H1 (cell line): Measurements from ENCODE around the gene MCC. TPM values are rescaled to one million over a fixed set of nuclear protein-coding genes. Genes with fewer than 3 reads are reported as not detected.

Experiments used
- CTCF ChIA-PET: fragments of 300-600 bp; sonication (Branson Sonifier 250); formaldehyde crosslinking; loops from one replicate; lab custom pipeline; 2021; ENCODE audit not compliant: partially characterized antibody; lab: Charles Lee
- POLR2A ChIA-PET: fragments of 300-600 bp; sonication (Branson Sonifier 250); formaldehyde crosslinking; loops from one replicate; lab custom pipeline; 2021; ENCODE audit warnings: inconsistent platforms; ENCODE audit not compliant: partially characterized antibody; lab: Charles Lee
- DNase-seq, 2 experiments: peaks; one replicate each; pipeline versions ENCODE4 v3.0.0 to v3.0.0-alpha.2; 2010 to 2022; ENCODE audit warnings: low spot score in 2 of 2, low read depth in 1 of 2, mixed read lengths in 1 of 2
- FAIRE-seq: peaks from 2 replicates; lab custom pipeline; 2011; peaks lifted over from hg19 to GRCh38; lab: Jason Lieb, UNC
- H2AFZ ChIP-seq: 2 replicates; pipeline ENCODE4 v1.8.1; 2012; ENCODE audit warnings: low read length, inconsistent platforms
- H2AK5ac ChIP-seq: 2 replicates; pipeline ENCODE4 v1.6.1; 2013; ENCODE audit warnings: low read depth, low read length
- H2BK120ac ChIP-seq: replicated peaks from 2 replicates; pipeline ENCODE3; 2013; ENCODE audit warnings: low read depth, low read length, inconsistent platforms
- H2BK12ac ChIP-seq: 2 replicates; pipeline ENCODE4 v1.6.1; 2013; ENCODE audit warnings: low read depth, low read length
- H2BK15ac ChIP-seq: 2 replicates; pipeline ENCODE4 v1.6.1; 2013; ENCODE audit warnings: low read length
- H2BK20ac ChIP-seq: 2 replicates; pipeline ENCODE4 v1.6.1; 2013; ENCODE audit warnings: low read length
- H2BK5ac ChIP-seq: 2 replicates; pipeline ENCODE4 v1.6.1; 2013; ENCODE audit warnings: low read depth, low read length
- H3K14ac ChIP-seq: 2 replicates; pipeline ENCODE4 v1.6.1; 2013; ENCODE audit warnings: inconsistent platforms; ENCODE audit not compliant: insufficient read length
- H3K18ac ChIP-seq: 2 replicates; pipeline ENCODE4 v1.6.1; 2013; ENCODE audit warnings: low read length; ENCODE audit errors: extremely low read depth
- H3K23ac ChIP-seq: 2 replicates; pipeline ENCODE4 v1.6.1; 2013; ENCODE audit warnings: inconsistent platforms; ENCODE audit not compliant: insufficient read length
- H3K23me2 ChIP-seq: 2 replicates; pipeline ENCODE4 v1.6.1; 2013; ENCODE audit warnings: low read depth, low read length
- H3K27ac ChIP-seq: 2 replicates; pipeline ENCODE4 v1.6.1; 2011; ENCODE audit warnings: low read depth, low read length, inconsistent platforms
- H3K27me3 ChIP-seq, 4 experiments: replicated peaks in 1 of 4; 1 replicate in 1 of 4; 2 replicates in 3 of 4; pipeline versions ENCODE4 v1.6.1 to v1.8.1; 2011 to 2013; ENCODE audit warnings: low read length in 3 of 4, mild to moderate bottlenecking in 3 of 4, inconsistent platforms in 2 of 4, mixed read lengths in 2 of 4, moderate library complexity in 1 of 4; ENCODE audit not compliant: control insufficient read depth in 3 of 4, insufficient read depth in 3 of 4; ENCODE audit errors: extremely low read depth in 1 of 4
- H3K36me3 ChIP-seq, 4 experiments: 2 replicates each; pipeline versions ENCODE4 v1.6.1 to v1.8.1; 2011 to 2013; ENCODE audit warnings: mild to moderate bottlenecking in 4 of 4, low read length in 3 of 4, moderate library complexity in 2 of 4, control low read depth in 1 of 4, inconsistent platforms in 1 of 4; ENCODE audit not compliant: insufficient read depth in 4 of 4, control insufficient read depth in 2 of 4
- H3K4ac ChIP-seq: replicated peaks from 2 replicates; pipeline ENCODE3; 2013; ENCODE audit warnings: low read length, low read depth, mixed read lengths, inconsistent platforms; ENCODE audit not compliant: insufficient read length
- H3K4me1 ChIP-seq, 4 experiments: replicated peaks in 1 of 4; 1 replicate in 1 of 4; 2 replicates in 3 of 4; pipeline versions ENCODE4 v1.6.1 to v1.8.1; 2011 to 2013; ENCODE audit warnings: low read length in 3 of 4, inconsistent platforms in 2 of 4, mixed read lengths in 1 of 4; ENCODE audit not compliant: insufficient read depth in 4 of 4, control insufficient read depth in 3 of 4
- H3K4me2 ChIP-seq, 2 experiments: 2 replicates each; pipeline versions ENCODE4 v1.6.1 to v1.8.1; 2011 to 2013; ENCODE audit warnings: low read depth in 2 of 2, low read length in 2 of 2, control low read depth in 1 of 2, inconsistent platforms in 1 of 2, mild to moderate bottlenecking in 1 of 2; ENCODE audit not compliant: insufficient read depth in 1 of 2
- H3K4me3 ChIP-seq, 4 experiments: fragments of 200-600, 300-600 bp in 1 of 4; sonication (generic), shearing (Covaris generic), sonication (Bioruptor Twin) in 1 of 4; 2 replicates each; pipeline versions ENCODE4 v1.5.1 to v1.8.1; 2011 to 2016; ENCODE audit warnings: low read length in 4 of 4, low read depth in 3 of 4, control low read depth in 2 of 4, inconsistent platforms in 2 of 4, mild to moderate bottlenecking in 2 of 4, mixed read lengths in 1 of 4, moderate library complexity in 1 of 4; ENCODE audit not compliant: insufficient read depth in 2 of 4; ENCODE audit errors: extremely low read depth in 1 of 4
- H3K56ac ChIP-seq: replicated peaks from 2 replicates; pipeline ENCODE3; 2013; ENCODE audit warnings: low read depth, mild to moderate bottlenecking, mixed read lengths, low read length, inconsistent platforms; ENCODE audit not compliant: insufficient read length
- H3K79me1 ChIP-seq: 2 replicates; pipeline ENCODE4 v1.6.1; 2013; ENCODE audit warnings: low read depth, low read length, control low read depth
- H3K79me2 ChIP-seq, 2 experiments: 2 replicates each; pipeline versions ENCODE4 v1.6.1 to v1.8.1; 2012 to 2013; ENCODE audit warnings: low read length in 2 of 2, mild to moderate bottlenecking in 2 of 2, inconsistent platforms in 1 of 2; ENCODE audit not compliant: insufficient read depth in 2 of 2, control insufficient read depth in 1 of 2
- H3K9ac ChIP-seq, 4 experiments: replicated peaks in 1 of 4; 1 replicate in 1 of 4; 2 replicates in 3 of 4; pipeline versions ENCODE4 v1.6.1 to v1.8.1; 2011 to 2013; ENCODE audit warnings: low read depth in 3 of 4, low read length in 3 of 4, control low read depth in 2 of 4, mild to moderate bottlenecking in 2 of 4, moderate library complexity in 2 of 4, inconsistent platforms in 1 of 4; ENCODE audit errors: extremely low read depth in 1 of 4
- H3K9me3 ChIP-seq, 2 experiments: 2 replicates each; pipeline versions ENCODE4 v1.6.1 to v1.8.1; 2012 to 2013; ENCODE audit warnings: mild to moderate bottlenecking in 2 of 2, moderate library complexity in 2 of 2, control low read depth in 1 of 2, inconsistent platforms in 1 of 2, low read depth in 1 of 2, low read length in 1 of 2, mixed read lengths in 1 of 2; ENCODE audit not compliant: insufficient read depth in 2 of 2
- H4K20me1 ChIP-seq, 2 experiments: replicated peaks in 1 of 2; 2 replicates each; pipeline versions ENCODE3 to v1.8.1; 2011 to 2013; ENCODE audit warnings: inconsistent platforms in 2 of 2, low read length in 2 of 2, mild to moderate bottlenecking in 1 of 2; ENCODE audit not compliant: insufficient read depth in 2 of 2, control insufficient read depth in 1 of 2
- H4K5ac ChIP-seq: 2 replicates; pipeline ENCODE4 v1.6.1; 2013; ENCODE audit warnings: low read length, low read depth, mixed read lengths, inconsistent platforms; ENCODE audit not compliant: insufficient read length
- H4K8ac ChIP-seq: 2 replicates; pipeline ENCODE4 v1.8.0; 2013; ENCODE audit warnings: mild to moderate bottlenecking, moderate library complexity, low read length, inconsistent platforms; ENCODE audit not compliant: insufficient read depth; ENCODE audit errors: extremely low read depth
- H4K91ac ChIP-seq: replicated peaks from 2 replicates; pipeline ENCODE3; 2013; ENCODE audit warnings: low read length, mixed read lengths, inconsistent platforms; ENCODE audit not compliant: insufficient read length
- CTBP2 ChIP-seq: IDR thresholded peaks from 2 replicates; pipeline ENCODE4 v1.7.0; 2011; ENCODE audit warnings: borderline replicate concordance, mild to moderate bottlenecking, moderate library complexity, mixed read lengths, low read length; ENCODE audit not compliant: insufficient read depth, insufficient read length
- KDM4A ChIP-seq: IDR thresholded peaks from one replicate; pipeline ENCODE4 v1.7.1; 2012; ENCODE audit warnings: low read depth, mild to moderate bottlenecking, moderate library complexity, low read length, inconsistent platforms; ENCODE audit not compliant: severe bottlenecking
- NRF1 ChIP-seq: IDR thresholded peaks from 2 replicates; pipeline ENCODE4 v1.6.1; 2011; ENCODE audit warnings: mild to moderate bottlenecking, low read depth, low read length, improper control_type of control experiment
- POLR2AphosphoS5 ChIP-seq: IDR thresholded peaks from 2 replicates; pipeline ENCODE4 v1.6.1; 2011; ENCODE audit warnings: low read depth, low read length
- RBBP5 ChIP-seq: IDR thresholded peaks from 2 replicates; pipeline ENCODE4 v1.7.1; 2012; ENCODE audit warnings: low read depth, mild to moderate bottlenecking, inconsistent platforms, low read length, moderate library complexity, borderline replicate concordance
- RNF2 ChIP-seq: fragments of 200-900, 300-1000 bp; sonication (generic); IDR thresholded peaks from 2 replicates; pipeline ENCODE4 v1.7.1; 2016; ENCODE audit warnings: borderline replicate concordance, low read depth, mild to moderate bottlenecking, antibody characterized with exemption, low read length; ENCODE audit not compliant: poor library complexity, severe bottlenecking; ENCODE audit errors: missing control alignments
- SAP30 ChIP-seq: fragments of 300-600 bp; sonication (generic); IDR thresholded peaks from 2 replicates; pipeline ENCODE4 v1.7.1; 2012; ENCODE audit warnings: low read length, moderate library complexity, mild to moderate bottlenecking, inconsistent platforms; ENCODE audit not compliant: insufficient read depth, insufficient replicate concordance
- TAF7 ChIP-seq: optimal IDR thresholded peaks from 2 replicates; pipeline ENCODE3; 2011; ENCODE audit warnings: low read depth, mild to moderate bottlenecking, inconsistent platforms, low read length, moderate library complexity, borderline replicate concordance
- TBP ChIP-seq: IDR thresholded peaks from 2 replicates; pipeline ENCODE4 v1.6.1; 2011; ENCODE audit warnings: low read depth, low read length, improper control_type of control experiment
- WGBS, 2 experiments: shearing (Covaris generic) in 1 of 2; methylation state at CpG; one replicate each; pipeline versions ENCODE4 v1.1.6 to v1.1.7; 2013 to 2015; ENCODE audit warnings: low lambda C conversion rate in 2 of 2, mixed read lengths in 2 of 2, inconsistent platforms in 1 of 2, low coverage in 1 of 2, missing lambda C conversion rate in 1 of 2; ENCODE audit not compliant: insufficient replicate concordance in 2 of 2, insufficient coverage in 1 of 2, insufficient read length in 1 of 2; ENCODE audit errors: extremely low coverage in 1 of 2, missing lambda C conversion rate in 1 of 2; 5-methylcytosine and 5-hydroxymethylcytosine counted together
- polyA plus RNA-seq, 7 experiments: library from polyadenylated mRNA; depleted of rRNA in 3 of 7; stranded (reverse) in 5 of 7; unstranded in 2 of 7; fragments of >200 nt in 5 of 7; fragments of 200-250 nt in 2 of 7; gene quantifications; 1 replicate in 5 of 7; 2 replicates in 1 of 7; 4 replicates in 1 of 7; pipeline versions ENCODE4 v1.2.1 to v1.2.3, GENCODE V29; 2011 to 2013; ENCODE audit warnings: missing spikeins in 2 of 7, mixed read lengths in 2 of 7
- total RNA-seq: library from RNA; stranded (reverse); fragmentation: NEBNext Ultra II Directional; extraction: Animal tissue kit (Norgen Biotek cat#: 25700); gene quantifications from 2 replicates; pipeline ENCODE4 v1.2.1, GENCODE V29; 2021

Gene MCC
- total and polyA plus RNA-seq, 2 of the 8 experiments (the other 6 are each of a cell fraction or from before 2014, with no cell fraction given) = 2.6 to 18.3 TPM

- Histone ChIP-seq H2AFZ (no peak overlapping the region), H3K79me2 (no peaks in the 10 kb centered on the region), H4K91ac (no peak overlapping the region), H3K9me3 (no peaks in the 10 kb centered on the region), H3K18ac (no peak overlapping the region), H2BK15ac (no peak overlapping the region), H3K14ac (no peak overlapping the region), H3K23me2 (no peaks in the 10 kb centered on the region), H3K27ac (no peak overlapping the region), H4K8ac (no peak overlapping the region), H3K4ac (no peak overlapping the region), H3K4me1 (no peaks in the 10 kb centered on the region), H3K27me3 (no peaks in the 10 kb centered on the region), H2BK12ac (no peak overlapping the region), H2AK5ac (no peak overlapping the region), H2BK20ac (no peak overlapping the region), H4K5ac (no peak overlapping the region), H3K56ac (no peak overlapping the region), H3K4me2 (no peak overlapping the region), H2BK120ac (no peak overlapping the region), H3K36me3 (no peaks in the 10 kb centered on the region; a peak in 2 of 8 replicates), H2BK5ac (no peak overlapping the region), H3K9ac (no peak overlapping the region), H4K20me1 (no peaks in the 10 kb centered on the region), H3K79me1 (no peaks in the 10 kb centered on the region), H3K4me3 (no peak overlapping the region), H3K23ac (no peak overlapping the region)
- 96% methylated on average over 3 of the region's 3 CpGs; no CpG with 5 or more reads in 1 of the 2 experiments for WGBS, 2 experiments
- TF ChIP-seq CTBP2 (no peak), RBBP5 (no peak), NRF1 (no peak), KDM4A (no peak), RNF2 (no peak), SAP30 (no peak), POLR2AphosphoS5 (no peak), TAF7 (no peak), TBP (no peak)
- ChIA-PET CTCF (interaction anchor here (0.9 to 1.4 kb wide), 4 partner anchors 21 to 420 kb away, joined by 3 to 4 read pairs (median 3); partner anchors contain the start of gene YTHDC2), POLR2A (no interaction called here)
- DNase-seq (no peak), FAIRE-seq (no peak)
Measured at GRCh38 chr5:113093558-113093957, 394.7 kb downstream of the MCC start.
